CD4-positive, alpha-beta T cell treated with Interleukin-4 for 4 hours (primary cell): ENCODE measurements around the gene UBE3C.

Experiments used
- DNase-seq: peaks from one replicate; pipeline ENCODE4 v3.0.0-alpha.2; 2020

UBE3C gene

DNA sequence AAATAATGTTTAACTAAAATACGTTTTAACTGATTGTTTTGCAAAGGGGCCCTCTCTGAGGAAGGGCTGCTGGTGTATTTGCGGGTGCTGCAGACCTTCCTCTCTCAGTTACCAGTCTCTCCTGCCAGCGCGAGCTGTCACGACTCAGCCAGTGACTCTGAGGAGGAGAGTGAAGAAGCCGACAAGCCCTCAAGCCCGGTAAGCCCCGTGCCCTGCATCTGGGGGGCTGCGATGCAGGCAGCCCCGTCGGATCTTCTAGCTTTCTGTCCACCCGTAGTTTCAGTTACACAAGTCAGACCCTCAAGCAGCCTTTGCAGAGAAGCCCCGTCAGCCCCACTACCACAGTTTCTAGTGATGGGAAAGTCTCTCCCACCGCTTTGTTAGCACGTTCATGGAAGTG, 45.1 kb downstream of the UBE3C start:
- no peak for DNase-seq

DNA sequence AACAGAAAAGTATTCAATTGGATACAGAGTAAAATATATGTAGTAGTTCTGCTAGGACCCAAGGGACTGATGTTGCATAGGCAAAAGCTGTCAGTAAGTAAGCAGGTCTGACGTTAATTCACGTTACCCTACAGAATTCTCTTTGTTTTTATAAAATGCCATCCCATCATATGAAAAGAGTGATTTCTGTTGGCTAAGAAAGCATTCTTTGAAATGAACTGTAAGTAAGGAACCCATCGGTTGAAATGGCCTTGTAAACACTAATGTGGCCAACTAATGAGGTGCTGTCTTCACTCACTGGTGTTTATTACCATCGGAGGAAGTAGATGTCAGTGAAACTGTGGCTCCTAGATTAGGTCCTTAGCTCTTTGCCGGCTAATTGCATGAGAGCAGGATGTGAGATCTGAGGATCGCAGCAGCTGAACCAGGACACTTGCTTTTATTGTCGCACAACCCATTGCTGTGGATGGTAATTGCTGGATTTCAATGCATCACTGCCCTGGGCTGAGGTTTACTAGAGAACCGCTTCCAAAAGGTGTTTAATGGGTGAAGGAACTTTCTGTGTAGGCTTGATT, 49.5 kb downstream of the UBE3C start:
- no peak for DNase-seq

DNA sequence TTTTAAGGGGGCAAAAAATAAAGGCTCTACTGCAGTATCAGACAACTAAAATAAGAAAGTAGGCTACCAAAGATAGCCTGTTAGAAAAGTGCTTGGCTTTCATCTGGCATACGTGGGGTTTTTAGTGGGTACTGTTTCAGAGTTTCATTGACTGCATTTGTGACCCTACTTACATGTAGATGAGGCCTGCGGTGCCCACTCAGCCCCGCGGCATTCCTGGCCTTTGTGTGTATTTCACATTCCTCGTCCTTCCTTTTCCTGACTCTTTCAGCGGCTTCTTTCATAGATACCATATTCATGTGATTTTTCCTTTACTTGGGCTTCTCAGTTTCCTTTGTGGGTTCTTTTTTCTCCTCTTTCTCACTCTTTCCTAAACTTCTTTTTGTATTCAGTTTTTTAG, 50.7 kb downstream of the UBE3C start:
- no peak for DNase-seq

DNA sequence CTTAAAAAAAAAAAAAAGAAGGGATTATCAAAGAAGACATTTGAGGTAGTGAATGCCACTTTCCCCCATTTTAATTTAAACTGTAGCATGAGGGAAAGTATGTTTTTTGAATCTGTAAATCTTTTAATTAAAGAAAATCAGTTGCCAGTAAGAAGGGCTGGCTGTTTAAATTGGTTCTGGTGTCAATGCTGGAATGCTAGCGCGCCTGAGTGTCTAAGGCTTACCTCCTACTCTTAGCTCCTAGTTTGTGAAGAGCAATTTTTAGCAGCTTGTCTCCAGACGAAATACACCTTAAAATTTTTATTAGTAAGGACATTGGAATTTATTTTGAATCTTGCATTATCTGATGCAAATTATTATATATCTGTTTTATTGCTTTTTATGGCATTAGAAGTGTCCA, 54.1 kb downstream of the UBE3C start:
- DNase-seq: no peak

DNA sequence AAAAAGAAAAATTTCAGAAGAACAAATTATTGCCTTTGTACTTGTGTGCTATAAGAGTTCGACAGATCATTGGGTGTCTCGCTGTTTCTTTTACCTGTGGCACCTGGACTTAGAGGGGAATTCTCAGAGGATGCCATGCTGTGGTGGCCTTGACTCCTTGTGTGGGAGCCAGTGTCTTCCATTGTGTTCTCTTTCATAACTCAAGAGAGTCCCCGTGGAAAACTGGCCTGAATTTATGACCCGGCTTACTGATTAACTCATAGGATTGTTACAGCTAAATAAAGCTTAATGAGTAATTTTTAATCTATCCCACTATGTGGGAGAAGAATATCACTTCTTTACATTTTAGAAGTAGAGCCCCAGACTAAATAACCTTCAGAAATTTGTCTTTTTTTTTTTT, 54.5 kb downstream of the UBE3C start:
- DNase-seq: no peak

DNA sequence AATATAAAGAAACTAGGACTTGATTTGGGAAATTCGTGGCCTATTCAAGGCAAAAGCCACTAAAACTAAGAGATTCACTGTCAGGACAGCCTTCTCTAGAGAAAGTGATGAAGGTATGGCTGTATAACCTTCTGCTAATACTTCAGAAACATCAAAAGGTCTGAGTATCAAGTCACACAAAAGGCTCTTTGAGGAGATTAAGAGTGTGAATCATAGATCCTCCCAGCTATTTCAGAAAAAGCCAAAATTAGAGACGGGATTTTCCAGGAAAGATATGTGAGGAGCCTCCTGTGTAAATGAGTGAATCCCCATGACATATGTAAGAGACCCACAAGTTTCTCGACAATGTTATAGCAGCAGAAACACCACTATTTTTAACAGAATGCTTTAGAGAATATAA, 56.2 kb downstream of the UBE3C start:
- no peak for DNase-seq

DNA sequence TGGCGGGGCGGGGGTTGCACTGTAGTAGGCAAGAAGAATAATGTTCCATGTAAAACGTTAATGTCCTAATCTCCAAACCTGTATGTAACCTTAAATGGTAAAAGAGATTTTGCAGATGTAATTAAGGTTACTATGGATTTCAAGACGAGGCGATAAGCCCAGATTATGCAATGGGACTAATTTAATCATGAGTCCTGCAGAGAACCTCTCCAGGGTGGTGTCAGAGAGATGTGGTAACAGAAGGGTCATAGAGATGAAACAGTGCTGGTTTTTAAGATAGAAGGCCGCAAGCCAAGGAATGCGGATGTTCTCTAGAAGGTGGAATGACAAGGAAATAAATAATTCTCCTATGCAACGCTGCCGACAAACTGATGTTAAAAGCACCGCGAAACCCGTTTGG, 57.1 kb downstream of the UBE3C start:
- DNase-seq: no peak

DNA sequence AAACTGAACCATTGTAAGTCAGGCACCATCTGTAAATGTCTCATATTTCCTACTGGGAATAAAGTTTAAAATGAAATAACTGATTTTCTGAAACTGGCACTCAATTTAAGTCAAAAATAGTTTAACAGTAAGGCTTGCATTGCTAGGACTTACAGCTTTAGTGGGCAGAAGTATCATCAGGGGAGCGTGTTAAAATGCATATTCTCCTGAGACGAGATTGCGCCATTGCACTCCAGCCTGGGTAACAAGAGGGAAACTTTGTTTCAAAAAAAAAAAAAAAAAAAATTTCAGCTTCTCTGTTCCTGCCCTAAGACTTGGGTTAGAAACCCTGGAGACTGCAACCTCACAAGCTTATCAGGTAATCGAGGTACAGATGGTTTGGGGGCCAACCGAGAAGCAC, 65.4 kb downstream of the UBE3C start:
- DNase-seq: no peak

DNA sequence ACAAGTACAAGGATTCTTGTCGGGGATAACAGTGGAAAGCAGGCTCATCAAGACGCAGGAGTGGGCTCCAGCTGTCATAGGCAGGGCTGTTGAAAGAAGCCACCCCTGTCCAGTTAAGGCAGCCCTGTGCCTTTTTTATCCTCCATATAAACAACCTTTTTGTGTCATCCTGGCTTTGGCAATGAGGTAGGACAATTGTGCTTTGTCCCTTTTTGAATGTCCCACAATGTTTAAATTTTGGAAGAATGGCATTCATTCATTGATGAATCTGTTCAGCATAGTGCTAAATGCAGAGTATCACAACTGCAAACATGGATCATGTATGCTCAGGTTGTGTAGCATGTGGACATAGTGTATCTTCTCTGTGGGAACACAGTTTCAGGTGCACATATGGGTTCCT, 66.7 kb downstream of the UBE3C start:
- no peak for DNase-seq

DNA sequence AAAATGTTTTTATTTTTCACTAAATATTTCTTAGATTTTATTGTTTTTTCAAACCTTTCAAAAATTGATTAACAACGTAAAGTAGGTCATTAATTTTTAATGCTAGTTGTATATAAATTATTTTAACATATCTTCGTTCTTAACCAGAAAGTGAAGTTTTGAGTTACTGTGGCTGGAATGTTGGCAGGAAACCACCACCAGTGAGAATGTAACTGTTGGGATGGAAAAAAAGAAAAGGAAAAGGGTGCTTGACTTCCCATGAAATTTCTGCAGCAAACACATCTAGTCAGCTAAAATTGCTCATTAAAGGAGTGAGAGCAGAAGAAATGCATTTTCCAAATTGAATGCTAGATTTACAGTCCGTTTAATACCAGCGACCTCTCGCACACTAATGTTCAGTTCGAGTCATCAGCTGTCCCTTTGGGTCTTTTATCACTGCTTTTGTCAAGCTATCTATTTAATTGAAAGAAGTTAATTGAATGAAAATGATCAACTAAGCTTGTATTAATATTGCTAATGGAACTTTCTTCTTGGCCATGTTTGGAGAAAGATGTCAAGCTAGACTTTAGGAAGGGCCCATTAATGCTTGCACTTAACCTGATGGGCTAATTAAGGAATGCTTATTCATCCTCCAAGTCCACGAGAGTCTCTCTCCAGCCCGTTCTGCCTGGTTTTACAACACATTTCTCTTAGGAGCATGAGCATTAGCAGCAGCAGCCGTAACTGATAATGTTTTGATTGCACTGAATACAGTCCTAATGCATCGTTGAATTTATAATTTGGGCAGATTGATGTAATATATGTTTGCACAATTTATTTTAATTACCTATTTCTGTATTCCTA, 70.1 kb downstream of the UBE3C start:
- no peak for DNase-seq

DNA sequence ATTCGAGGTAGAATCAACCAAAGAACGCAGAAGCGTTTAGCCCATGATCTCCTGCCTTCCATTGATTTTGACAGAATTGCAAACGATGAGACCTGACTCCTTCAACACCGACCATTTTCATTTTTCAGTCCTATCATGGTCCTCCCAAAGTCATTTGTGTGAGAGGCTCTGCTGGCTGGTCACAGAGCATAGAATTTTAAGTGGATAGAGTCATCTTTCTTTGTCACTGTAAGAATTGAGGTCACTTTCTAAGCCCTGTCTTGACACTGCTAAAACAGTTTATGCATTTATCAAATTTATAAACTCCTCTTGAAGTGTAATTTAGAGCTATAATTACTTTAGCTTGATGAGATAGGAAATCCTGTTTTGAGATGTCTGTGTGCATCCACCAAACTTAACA, 72.0 kb downstream of the UBE3C start:
- no peak for DNase-seq

DNA sequence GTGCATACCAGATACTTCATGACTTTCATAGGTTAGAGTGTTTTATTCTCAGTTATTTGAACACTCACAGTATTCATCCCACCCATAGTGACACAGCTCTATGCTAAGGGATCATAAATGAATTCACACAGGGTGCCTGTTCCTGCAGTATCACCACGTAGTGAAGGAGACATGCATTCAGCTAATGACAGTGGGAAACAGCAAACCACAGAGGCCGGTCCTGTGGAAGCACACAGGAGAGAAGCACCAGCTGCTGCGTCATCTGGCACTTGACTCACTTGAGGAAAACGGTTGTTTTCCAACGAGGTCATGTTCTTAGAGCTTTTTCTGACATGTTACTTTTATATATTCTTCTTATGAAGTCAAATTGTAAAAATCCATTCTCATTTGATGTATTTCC, 73.0 kb downstream of the UBE3C start:
- no peak for DNase-seq

DNA sequence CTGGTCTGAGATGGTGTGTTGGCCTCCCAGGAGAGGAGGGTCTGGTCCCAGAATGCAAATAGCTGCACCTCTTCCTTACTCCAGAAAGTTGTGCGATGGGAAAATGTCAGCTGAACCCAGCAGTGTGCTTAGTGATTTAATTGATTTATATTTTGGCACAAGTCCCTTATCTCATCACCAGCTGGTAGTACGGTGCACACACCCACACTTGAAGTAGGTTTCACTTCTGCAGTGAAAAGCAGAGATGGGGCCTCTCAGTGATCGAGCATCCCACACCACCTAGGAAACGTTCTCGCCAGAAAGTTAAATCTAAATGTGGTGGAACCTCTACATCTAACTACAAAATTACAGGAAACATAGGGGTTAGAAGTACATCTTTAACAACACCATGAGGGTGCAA, 80.4 kb downstream of the UBE3C start:
- no peak for DNase-seq

DNA sequence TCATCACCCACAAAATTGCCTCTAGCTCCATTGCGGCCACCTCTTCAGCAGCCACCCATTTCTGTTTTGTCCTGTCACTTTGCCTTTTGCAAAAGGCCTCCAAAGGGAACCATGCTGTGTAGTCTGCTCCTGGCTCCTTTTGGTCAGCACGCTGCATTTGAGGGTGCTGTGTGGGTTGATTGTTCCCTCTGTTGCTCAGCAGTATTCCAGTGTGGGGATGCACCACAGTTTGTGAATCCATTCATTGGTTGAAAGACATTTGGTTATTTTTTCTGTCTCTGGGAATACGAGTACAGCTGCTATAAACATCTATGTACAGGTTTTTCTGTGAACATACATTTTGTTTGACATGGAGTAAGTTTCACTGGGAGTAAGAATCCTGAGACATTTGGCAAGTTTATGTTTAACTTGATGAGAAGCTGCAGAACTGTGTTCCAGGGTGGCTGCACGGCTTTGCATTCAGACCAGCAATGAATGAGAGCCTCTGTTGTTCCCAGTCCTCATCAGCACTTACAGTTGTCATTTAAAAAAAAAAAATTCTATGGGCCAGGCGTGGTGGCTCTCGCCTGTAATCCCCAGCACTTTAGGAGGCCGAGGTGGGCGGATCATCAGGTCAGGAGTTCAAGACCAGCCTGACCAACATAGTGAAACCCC, 82.3 kb downstream of the UBE3C start:
- no peak for DNase-seq

DNA sequence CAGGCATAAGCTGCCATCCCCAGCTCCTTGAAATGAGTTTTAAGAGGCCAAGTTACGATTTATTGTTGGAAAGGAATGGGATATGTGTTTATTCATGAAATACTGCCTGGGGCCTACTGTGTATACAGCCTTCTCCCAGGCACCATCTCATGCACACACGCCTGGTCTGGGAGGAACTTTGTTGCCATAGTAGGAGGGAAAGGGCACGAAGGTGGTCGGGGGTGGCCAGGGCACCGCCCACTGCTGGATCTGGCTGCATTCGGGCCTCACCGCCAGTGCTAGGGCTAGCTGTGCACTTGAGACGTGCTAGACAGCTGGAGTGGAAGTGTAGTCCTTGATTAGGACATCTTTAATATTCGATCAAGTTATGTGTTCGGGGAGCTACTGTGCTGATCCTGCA, 84.0 kb downstream of the UBE3C start:
- DNase-seq: no peak

DNA sequence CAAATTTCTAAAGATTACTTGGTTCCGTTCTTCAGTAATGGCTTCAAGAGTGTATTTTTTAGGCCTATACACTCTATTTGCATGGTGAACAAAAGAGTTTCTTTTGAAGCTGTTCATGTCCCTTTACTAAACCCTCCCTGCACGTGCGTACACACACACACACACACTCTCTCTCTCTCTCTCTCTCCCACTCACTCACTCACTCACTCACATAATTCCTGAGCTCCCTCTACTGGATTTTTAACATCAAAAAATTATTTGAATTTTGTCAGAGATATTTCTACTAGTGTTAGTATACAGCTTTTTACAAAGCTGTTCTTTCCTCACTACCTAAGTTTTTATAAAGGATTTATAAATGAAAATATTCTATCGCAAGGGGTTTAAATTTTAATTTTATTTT, 85.9 kb downstream of the UBE3C start:
- no peak for DNase-seq

DNA sequence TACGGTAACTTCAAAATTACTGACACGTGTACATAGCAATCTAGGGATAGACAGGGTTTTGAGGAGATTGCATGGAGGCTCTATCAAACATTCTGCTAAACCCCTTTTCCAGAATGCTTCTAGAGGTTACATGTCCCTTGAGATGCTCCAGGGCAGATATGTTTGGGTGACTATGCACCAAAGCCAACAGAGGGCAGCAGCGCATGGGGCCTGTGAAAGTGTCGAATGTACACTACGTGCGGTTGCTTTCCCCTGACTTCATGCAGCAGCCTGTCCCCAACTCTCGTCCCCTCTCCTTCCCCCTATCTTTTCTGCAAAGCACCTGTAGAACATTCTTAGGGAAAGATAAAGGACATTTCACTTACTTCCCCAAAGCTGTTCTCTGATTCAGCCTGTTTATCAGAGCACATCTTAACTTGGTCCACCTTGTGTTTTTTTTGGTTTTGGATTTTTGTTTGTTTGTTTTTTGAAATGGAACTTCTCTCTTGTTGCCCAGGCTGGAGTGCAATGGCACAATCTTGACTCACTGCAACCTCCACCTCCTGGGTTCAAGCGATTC, 90.2 kb downstream of the UBE3C start:
- peak; percentile 5 for DNase-seq

DNA sequence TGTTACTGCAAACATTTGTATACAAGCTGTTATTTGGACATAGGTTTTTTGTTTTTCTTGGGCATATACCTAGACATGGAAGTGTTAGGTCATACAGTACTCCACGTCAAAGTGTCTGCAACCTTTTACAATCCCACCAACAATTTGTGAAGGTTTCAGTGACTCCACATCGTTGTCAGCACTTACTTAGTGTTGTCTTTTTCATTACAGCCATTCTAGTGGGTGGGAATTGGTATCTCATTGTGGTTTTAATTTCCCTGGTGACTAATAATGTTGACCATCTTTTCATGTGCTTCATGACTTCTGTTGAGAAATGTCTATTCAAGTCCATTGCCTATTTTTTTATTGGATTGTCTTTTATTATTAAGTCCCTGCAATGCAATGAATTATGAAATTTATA, 95.0 kb downstream of the UBE3C start:
- DNase-seq: no peak

DNA sequence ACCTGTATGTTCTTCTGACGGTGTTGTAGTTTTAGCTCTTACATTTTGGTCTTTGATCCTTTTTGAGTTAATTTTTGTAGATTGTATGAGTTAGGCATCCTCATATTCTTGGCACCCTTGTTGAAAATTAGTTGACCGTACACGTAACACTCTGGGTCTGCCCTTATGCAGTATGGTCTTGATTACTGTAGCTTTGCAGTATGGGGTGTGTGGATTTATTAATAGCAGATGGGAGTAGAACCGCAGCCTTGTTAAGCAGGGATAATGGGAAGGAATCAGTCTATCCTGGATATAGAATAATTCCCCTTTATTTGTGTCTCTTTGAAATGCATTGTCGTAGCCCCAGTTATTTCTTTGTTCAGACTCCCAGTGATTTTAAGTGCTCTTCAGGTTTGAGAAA, 95.5 kb downstream of the UBE3C start:
- DNase-seq: no peak

DNA sequence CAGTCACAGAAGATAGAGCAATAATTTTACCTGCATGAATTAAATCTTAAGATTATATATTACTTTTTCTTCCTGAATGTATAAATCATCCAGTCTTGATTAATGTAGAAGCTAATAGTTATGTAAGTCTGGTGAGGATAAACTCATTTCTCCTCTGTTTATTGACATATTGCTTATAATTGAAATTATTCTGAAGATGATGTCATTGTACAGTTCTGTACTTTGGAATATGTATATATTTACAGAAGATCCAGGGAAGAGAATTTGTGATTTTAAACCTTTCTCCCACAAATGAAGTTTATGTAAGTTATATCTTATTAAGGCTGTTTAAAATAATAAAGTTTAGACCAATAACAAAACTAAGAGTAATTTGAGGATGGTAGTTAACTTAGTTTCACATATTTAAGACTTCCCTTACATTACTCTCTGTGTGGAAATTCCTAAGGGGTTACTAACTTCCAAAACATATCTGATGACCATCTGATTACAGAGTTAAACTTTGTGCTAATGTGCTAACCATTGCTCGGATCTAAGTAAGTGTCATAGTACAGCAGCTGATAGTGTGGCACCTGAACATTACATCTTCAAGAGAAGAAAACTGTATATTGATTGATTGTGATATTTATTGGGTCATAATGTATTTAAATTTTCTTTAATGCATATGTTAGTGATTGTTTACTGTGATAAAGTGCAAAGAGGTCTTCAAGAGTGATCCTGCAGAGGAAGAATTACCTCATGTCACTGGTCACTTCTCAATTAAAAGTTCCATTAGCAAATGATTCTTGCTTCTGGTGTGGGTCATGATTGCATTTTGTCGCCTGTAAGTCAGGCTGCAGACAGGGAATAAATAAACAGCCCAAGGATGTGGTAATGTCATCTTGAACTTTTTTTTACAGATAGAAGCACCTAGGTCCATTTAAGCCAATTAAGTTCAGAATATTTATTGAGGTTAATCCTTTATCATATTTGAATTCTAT, 96.9 kb downstream of the UBE3C start:
- DNase-seq: no peak

DNA sequence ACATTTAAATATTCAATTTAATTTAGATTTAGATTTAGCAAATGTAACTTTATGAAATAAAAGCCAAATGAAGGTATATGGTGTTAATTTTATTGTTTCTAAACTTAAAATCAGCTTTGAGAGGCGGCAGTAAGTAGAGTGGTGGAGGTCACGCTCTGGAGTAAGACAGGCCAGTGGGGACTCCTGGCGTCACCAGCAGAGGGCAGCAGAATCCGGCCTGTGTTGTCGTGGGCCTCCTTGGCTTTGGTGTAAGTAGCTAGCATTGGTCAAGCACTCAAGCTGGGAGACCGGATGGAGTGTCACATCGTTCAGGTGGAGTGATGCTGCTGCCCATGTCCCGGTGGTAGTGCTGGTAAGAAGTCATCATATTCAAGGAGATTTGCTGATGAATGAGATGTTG, 99.4 kb downstream of the UBE3C start:
- DNase-seq: no peak

DNA sequence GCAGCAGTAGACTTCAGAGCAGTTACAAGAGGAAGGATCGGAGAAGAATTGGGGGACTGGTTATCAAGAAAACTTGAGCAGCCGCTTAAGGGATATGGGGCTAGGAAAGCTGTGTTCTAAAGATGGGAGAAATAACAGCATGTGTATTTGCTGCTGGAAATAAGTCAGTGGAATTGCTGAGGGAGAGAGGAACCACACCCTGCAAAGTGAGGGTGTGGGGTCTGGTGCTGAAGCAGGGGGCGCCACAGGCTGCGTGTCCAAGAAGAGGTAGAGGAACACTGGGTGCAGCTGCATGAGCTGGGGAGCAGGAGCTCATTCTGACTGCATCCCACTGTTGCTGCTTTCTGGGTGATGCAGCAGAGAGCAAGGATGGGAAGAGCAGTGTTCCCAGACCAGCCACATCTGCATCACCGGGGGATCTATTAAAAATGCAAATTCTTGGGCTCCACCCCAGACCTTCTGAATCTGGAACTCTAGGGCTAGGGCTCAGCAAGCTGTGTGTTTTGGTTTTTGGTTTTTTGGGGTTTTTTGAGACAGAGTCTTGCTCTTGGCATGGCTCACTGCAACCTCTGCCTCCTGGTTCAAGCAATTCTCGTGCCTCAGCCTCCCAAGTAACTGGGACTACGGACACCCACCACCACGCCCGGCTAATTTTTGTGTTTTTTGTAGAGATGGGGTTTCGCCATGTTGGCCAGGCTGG, 101.0 kb downstream of the UBE3C start:
- no peak for DNase-seq
